A673 (cell line): Measurements from ENCODE around the gene ATG7. TPM values are rescaled to one million over a fixed set of nuclear protein-coding genes. Genes with fewer than 3 reads are reported as not detected.

Experiments used
- BruUV-seq: library from RNA; stranded (reverse); fragments of 400-500 nt; replicated peaks from 2 replicates; lab custom pipeline; 2021; lab: Mats Ljungman, UMichigan
- CTCF ChIA-PET: fragments of 300-600 bp; sonication (Branson Sonifier 250); formaldehyde crosslinking; loops from one replicate; lab custom pipeline; 2022; ENCODE audit warnings: antibody characterized with exemption; lab: Charles Lee
- POLR2A ChIA-PET: fragments of 300-600 bp; sonication (Branson Sonifier 250); formaldehyde crosslinking; loops from one replicate; lab custom pipeline; 2022; ENCODE audit warnings: antibody characterized with exemption; ENCODE audit not compliant: low non-redundant PET; lab: Charles Lee
- DNase-seq: peaks from one replicate; pipeline ENCODE4 v3.0.0-alpha.2; 2015; ENCODE audit warnings: low spot score
- H3K27ac ChIP-seq: fragments of 200-600 bp; sonication (generic); 2 replicates; pipeline ENCODE4 v1.5.1; 2016; ENCODE audit warnings: mixed run types, low read depth, mild to moderate bottlenecking, mixed read lengths, antibody characterized with exemption, low read length; ENCODE audit not compliant: poor library complexity, severe bottlenecking
- H3K27me3 ChIP-seq: fragments of 200-600 bp; sonication (generic); replicated peaks from 2 replicates; pipeline ENCODE4 v1.6.1; 2017; ENCODE audit warnings: mixed run types, low read depth, mild to moderate bottlenecking, mixed read lengths, antibody characterized with exemption, low read length; ENCODE audit not compliant: insufficient read depth, poor library complexity
- H3K36me3 ChIP-seq: fragments of 200-600 bp; sonication (generic); 2 replicates; pipeline ENCODE4 v1.6.1; 2016; ENCODE audit warnings: mixed run types, mild to moderate bottlenecking, mixed read lengths, antibody characterized with exemption, low read length; ENCODE audit not compliant: insufficient read depth, poor library complexity, severe bottlenecking
- H3K4me1 ChIP-seq: fragments of 200-600 bp; sonication (generic); 2 replicates; pipeline ENCODE4 v1.6.1; 2017; ENCODE audit warnings: mixed run types, mild to moderate bottlenecking, mixed read lengths, antibody characterized with exemption, low read length; ENCODE audit not compliant: insufficient read depth, poor library complexity, severe bottlenecking
- H3K4me3 ChIP-seq: fragments of 200-600 bp; sonication (generic); 2 replicates; pipeline ENCODE4 v1.5.1; 2016; ENCODE audit warnings: low read depth, mixed run types, mild to moderate bottlenecking, mixed read lengths, low read length; ENCODE audit not compliant: poor library complexity, severe bottlenecking
- H3K9me3 ChIP-seq: fragments of 200-600 bp; sonication (generic); 2 replicates; pipeline ENCODE4 v1.6.1; 2016; ENCODE audit warnings: mixed run types, low read depth, mild to moderate bottlenecking, mixed read lengths, antibody characterized with exemption, low read length; ENCODE audit not compliant: poor library complexity, severe bottlenecking
- EZH2 ChIP-seq: fragments of 200-600 bp; sonication (generic); IDR thresholded peaks from 2 replicates; pipeline ENCODE4 v1.6.1; 2017; ENCODE audit warnings: borderline replicate concordance, low read depth, mild to moderate bottlenecking, mixed read lengths, antibody characterized with exemption, low read length; ENCODE audit not compliant: poor library complexity, severe bottlenecking
- intact Hi-C: fragments of 100-400 bp; cut with micrococcal nuclease; formaldehyde crosslinking; loops from one replicate; pipeline ENCODE4 v1.10.0; 2022; ENCODE audit not compliant: unreplicated experiment
- total RNA-seq: library from RNA; stranded (reverse); gene quantifications from 2 replicates; pipeline ENCODE4 v1.2.3, GENCODE V29; 2021
- TF ChIP-seq, protein P1 (sequence below): fragments of 300-800, 200-600 bp; sonication (generic); conservative IDR thresholded peaks from 2 replicates; pipeline ENCODE4 v1.5.1; 2017; ENCODE audit warnings: low read depth, mild to moderate bottlenecking, antibody characterized with exemption, low read length, moderate library complexity, mixed read lengths

ATG7 gene
- total RNA-seq, 1 experiment from 2014 or later = 30.9 TPM

DNA sequence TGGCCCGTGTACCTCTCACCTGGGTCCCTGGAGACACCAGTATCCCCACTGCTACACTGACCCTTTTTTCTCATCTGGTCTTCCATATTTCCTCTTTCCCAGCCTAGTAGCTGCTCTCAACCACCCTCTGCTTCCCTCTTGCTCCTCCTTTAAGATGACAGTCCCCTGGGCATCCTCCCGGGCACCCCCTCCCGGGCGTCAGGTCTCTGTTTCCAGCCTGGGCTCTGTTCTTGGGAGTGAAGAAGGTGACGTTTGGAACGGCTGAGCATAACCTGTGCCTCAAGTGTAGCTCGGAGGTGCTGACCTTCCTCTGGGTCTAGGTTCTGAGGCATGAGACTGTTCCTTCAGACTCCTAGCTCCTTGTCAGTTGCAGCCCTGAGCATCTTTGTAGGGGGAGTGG, 270.4 kb downstream of the ATG7 start:
- Histone ChIP-seq H3K4me3 (no peak overlapping the region), H3K36me3 (no peaks in the 10 kb centered on the region), H3K9me3 (no peaks in the 10 kb centered on the region), H3K27me3 (no peaks in the 10 kb centered on the region), H3K27ac (no peak overlapping the region), H3K4me1 (no peaks in the 10 kb centered on the region)
- ChIA-PET POLR2A (no interaction called here), CTCF (no interaction called here)
- intact Hi-C loops = no loop called here
- DNase-seq = no peak
- TF ChIP-seq, protein P1, sequence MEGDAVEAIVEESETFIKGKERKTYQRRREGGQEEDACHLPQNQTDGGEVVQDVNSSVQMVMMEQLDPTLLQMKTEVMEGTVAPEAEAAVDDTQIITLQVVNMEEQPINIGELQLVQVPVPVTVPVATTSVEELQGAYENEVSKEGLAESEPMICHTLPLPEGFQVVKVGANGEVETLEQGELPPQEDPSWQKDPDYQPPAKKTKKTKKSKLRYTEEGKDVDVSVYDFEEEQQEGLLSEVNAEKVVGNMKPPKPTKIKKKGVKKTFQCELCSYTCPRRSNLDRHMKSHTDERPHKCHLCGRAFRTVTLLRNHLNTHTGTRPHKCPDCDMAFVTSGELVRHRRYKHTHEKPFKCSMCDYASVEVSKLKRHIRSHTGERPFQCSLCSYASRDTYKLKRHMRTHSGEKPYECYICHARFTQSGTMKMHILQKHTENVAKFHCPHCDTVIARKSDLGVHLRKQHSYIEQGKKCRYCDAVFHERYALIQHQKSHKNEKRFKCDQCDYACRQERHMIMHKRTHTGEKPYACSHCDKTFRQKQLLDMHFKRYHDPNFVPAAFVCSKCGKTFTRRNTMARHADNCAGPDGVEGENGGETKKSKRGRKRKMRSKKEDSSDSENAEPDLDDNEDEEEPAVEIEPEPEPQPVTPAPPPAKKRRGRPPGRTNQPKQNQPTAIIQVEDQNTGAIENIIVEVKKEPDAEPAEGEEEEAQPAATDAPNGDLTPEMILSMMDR = no peak
- no peak for TF ChIP-seq EZH2
- no TSS peak for BruUV-seq

DNA sequence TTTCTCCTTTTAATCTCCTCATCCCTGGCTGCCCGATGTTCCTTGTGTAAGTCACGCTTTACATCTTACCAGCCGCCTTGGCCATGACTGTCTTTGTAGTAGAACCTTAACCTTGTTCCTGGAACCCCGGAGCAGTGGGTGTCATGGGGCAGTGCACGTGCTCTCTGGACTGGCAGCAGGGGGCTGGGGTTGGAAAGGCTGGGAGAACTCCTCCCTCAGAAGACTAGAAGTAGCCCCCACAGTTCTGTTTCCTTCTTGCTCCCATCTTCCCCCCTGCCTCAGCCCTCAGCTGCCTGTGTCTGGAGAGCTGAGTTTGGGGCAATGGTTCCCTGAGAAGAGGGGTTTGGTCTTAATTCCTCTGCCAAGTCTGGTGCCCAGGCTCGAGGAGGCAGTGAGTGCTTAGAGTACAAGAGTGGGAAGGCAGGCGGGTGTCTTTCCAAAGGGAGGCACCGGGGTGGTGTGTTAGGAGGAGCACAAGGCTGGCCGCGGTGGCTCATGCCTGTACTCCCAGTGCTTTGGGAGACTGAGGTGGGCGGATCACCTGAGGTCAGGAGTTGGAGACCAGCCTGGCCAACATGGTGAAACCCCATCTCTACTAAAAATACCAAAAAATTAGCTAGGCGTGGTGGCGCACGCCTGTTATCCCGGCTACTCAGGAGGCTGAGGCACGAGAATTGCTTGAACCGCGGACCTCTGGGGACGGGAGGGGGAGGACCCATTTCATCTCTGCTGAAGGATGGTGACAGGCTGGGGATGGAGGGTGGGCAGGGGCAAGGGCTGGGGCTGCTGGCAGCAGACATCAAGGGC, 271.1 kb downstream of the ATG7 start:
- intact Hi-C loops = no loop called here
- Histone ChIP-seq H3K4me1 (no peaks in the 10 kb centered on the region), H3K4me3 (no peak overlapping the region), H3K27me3 (no peaks in the 10 kb centered on the region), H3K27ac (no peak overlapping the region), H3K36me3 (no peaks in the 10 kb centered on the region), H3K9me3 (no peaks in the 10 kb centered on the region)
- ChIA-PET POLR2A (no interaction called here), CTCF (no interaction called here)
- no TSS peak for BruUV-seq
- TF ChIP-seq, protein P1 = no peak
- no peak for TF ChIP-seq EZH2
- no peak for DNase-seq

DNA sequence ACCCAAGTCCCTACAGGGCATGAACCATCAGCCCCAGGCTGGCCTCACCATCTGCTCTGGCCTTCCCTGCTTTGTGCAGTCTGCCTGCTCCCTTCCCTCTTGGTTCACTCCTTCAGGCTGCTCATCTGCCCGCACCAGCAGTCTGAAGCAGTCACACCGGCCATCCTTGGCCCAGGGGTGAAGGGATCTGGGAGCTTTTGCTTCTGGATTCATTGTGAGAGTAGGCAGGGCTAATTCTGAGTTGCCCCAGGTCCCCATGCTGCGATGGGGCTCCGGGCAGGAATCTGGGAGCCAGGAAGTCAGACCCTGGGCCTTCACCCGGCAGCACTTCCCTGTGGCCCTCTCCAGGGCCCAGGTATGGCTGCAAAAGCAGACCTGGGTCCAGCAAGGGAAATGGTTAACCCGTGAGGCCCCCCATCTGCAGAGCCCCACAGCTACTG, 271.8 kb downstream of the ATG7 start:
- no peak for TF ChIP-seq EZH2
- TF ChIP-seq, protein P1 = no peak
- no peak overlapping the region for H3K27ac ChIP-seq

More for the DNA sequence above, 271.8 kb downstream of the ATG7 start:
- no peaks in the 10 kb centered on the region for H3K36me3 ChIP-seq
- H3K4me3 ChIP-seq = no peak overlapping the region
- DNase-seq = no peak
- H3K9me3 ChIP-seq = no peaks in the 10 kb centered on the region
- BruUV-seq = no TSS peak
- H3K4me1 ChIP-seq = peaks cover 6% of the 10 kb centered on the region
- intact Hi-C loops = no loop called here
- ChIA-PET POLR2A (no interaction called here), CTCF (no interaction called here)
- H3K27me3 ChIP-seq = no peaks in the 10 kb centered on the region
